ENCODE measurements around the gene IL23R. TPM values are rescaled to one million over a fixed set of nuclear protein-coding genes. Genes with fewer than 3 reads are reported as not detected.

The IL23R gene
- total RNA-seq, 4 donors from 2014 or later, result not detected

- H3K4me3 ChIP-seq, result no peak overlapping the region
- ATAC-seq (no peak), DNase-seq (no peak)
- TF ChIP-seq POLR2A (IDR thresholded peaks at IDR 0.05) (no peak), CTCF (IDR thresholded peaks at IDR 0.05 in 4 of 5, conservative IDR thresholded peaks at IDR 0.05 in 1 of 5) (no peak)
- intact Hi-C loops (cut with DNase I; ENCODE audit: low total_unique reads), result no loop called here
- H3K27me3 ChIP-seq, result no peaks in the 10 kb centered on the region
- H3K36me3 ChIP-seq, result no peaks in the 10 kb centered on the region
- H3K9me3 ChIP-seq, result no peaks in the 10 kb centered on the region
- in situ Hi-C loops (cut with MboI; ENCODE audit: low sequenced_read_pairs in 4 of 4), result no loop called here
- H3K4me1 ChIP-seq, result no peaks in the 10 kb centered on the region
- H3K27ac ChIP-seq, result no peak overlapping the region
Observed at GRCh38 chr1:67171978-67172377, 5.7 kb downstream of the IL23R start.

- no peak overlapping the region for H3K27ac ChIP-seq
- H3K36me3 ChIP-seq, result no peaks in the 10 kb centered on the region
- H3K4me1 ChIP-seq, result no peaks in the 10 kb centered on the region
- in situ Hi-C loops (cut with MboI; ENCODE audit: low sequenced_read_pairs in 4 of 4), result no loop called here
- H3K4me3 ChIP-seq, result no peak overlapping the region
- DNase-seq, result no peak
- intact Hi-C loops (cut with DNase I; ENCODE audit: low total_unique reads), result no loop called here
- ATAC-seq, result no peak
- no peak for TF ChIP-seq CTCF (IDR thresholded peaks at IDR 0.05 in 4 of 5, conservative IDR thresholded peaks at IDR 0.05 in 1 of 5)
- TF ChIP-seq POLR2A (IDR thresholded peaks at IDR 0.05), result no peak
- H3K27me3 ChIP-seq, result no peaks in the 10 kb centered on the region
- no peaks in the 10 kb centered on the region for H3K9me3 ChIP-seq
Observed at GRCh38 chr1:67173988-67174387, 7.7 kb downstream of the IL23R start.

GRCh38 chr1:67174716-67175284 lies 8.5 kb downstream of the IL23R start:
- Histone ChIP-seq H3K4me3 (no peak overlapping the region), H3K27ac (no peak overlapping the region), H3K27me3 (no peaks in the 10 kb centered on the region), H3K4me1 (no peaks in the 10 kb centered on the region), H3K9me3 (no peaks in the 10 kb centered on the region), H3K36me3 (no peaks in the 10 kb centered on the region)
- no peak for TF ChIP-seq POLR2A (IDR thresholded peaks at IDR 0.05)
- no peak for TF ChIP-seq CTCF (IDR thresholded peaks at IDR 0.05 in 4 of 5, conservative IDR thresholded peaks at IDR 0.05 in 1 of 5)
- ATAC-seq (no peak), DNase-seq (no peak)
- in situ Hi-C loops (cut with MboI; ENCODE audit: low sequenced_read_pairs in 4 of 4), result no loop called here
- intact Hi-C loops (cut with DNase I; ENCODE audit: low total_unique reads), result no loop called here

- no peak for DNase-seq
- H3K27ac ChIP-seq, result no peak overlapping the region
- intact Hi-C loops (cut with DNase I; ENCODE audit: low total_unique reads), result no loop called here
- in situ Hi-C loops (cut with MboI; ENCODE audit: low sequenced_read_pairs in 4 of 4), result no loop called here
- H3K36me3 ChIP-seq, result no peaks in the 10 kb centered on the region
- TF ChIP-seq POLR2A (IDR thresholded peaks at IDR 0.05), result no peak
- TF ChIP-seq CTCF (IDR thresholded peaks at IDR 0.05 in 4 of 5, conservative IDR thresholded peaks at IDR 0.05 in 1 of 5), result no peak
- H3K27me3 ChIP-seq, result no peaks in the 10 kb centered on the region
- no peaks in the 10 kb centered on the region for H3K4me1 ChIP-seq
- ATAC-seq, result no peak
- no peaks in the 10 kb centered on the region for H3K9me3 ChIP-seq
- H3K4me3 ChIP-seq, result no peak overlapping the region
Observed at GRCh38 chr1:67175530-67176087, 9.4 kb downstream of the IL23R start.

Data from gastrocnemius medialis (tissue), 4 donors.